AG04449 (cell line): Measurements from ENCODE around the gene PTPN3.

Experiments used
- CTCF ChIA-PET: fragments of 350-600 bp; formaldehyde crosslinking; extraction: SDS; loops from one replicate; lab custom pipeline; 2021; ENCODE audit warnings: antibody characterized with exemption; lab: Yijun Ruan, JAX
- POLR2A ChIA-PET: fragments of 400-600, 350-600 bp; formaldehyde crosslinking; extraction: SDS; loops from one replicate; lab custom pipeline; 2020; ENCODE audit warnings: antibody characterized with exemption, inconsistent platforms; lab: Yijun Ruan, JAX
- DNase-seq: peaks from one replicate; pipeline ENCODE4 v3.0.0-alpha.2; 2010; ENCODE audit warnings: low read depth, low spot score
- H3K4me3 ChIP-seq: 2 replicates; pipeline ENCODE4 v1.5.1; 2011; ENCODE audit warnings: low read depth, mild to moderate bottlenecking, control low read depth, low read length
- TF ChIP-seq, protein P1 (sequence below): IDR thresholded peaks from one replicate; pipeline ENCODE4 v1.5.1; 2011; ENCODE audit warnings: mild to moderate bottlenecking, moderate library complexity, low read length, control low read depth, inconsistent platforms; ENCODE audit not compliant: insufficient read depth; ENCODE audit errors: missing control alignments

PTPN3 gene

DNA sequence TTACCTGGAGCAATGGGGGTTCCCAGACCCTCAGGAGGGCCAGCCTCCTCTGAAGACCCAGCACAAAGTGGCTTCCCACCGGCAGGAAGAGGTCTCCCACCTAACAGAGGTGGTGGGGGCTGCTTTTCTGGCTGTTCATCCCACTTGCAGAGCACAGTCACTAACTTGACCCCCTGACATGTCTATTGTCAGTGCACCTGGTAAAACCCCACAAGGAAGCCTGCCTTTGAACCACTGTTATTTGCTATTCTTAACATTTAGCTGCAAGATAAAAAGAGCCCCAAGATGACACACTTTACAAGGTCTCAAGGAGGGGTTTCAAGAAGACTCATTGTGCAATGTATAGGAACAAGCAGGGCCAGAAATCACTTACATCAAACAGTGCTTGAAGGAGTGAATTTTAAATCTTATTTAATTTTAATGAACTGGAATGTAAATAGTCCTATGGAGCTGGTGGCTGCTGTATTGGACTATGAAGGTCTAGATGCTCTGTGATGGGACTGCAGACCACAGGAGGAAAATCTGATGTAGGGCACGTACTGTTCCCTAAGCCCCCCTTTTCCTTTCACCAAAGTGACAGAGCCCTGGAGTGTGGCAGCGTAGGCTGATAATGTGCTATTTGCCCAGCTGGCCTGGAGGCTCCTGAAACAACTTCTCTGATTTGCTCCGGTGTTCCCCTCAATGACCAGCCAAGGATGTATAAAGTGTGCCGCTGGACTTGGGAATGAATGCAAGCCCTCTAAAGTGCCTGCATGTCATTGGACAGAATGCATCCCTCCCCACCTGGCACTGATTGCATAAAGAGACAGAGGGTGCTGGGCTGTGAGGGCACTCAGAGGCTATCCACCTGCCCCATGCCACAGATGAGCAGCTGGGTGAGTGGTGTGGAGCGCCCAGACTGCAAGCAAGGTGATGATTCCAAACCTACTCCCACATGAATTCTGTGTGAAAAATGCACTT lies 80.2 kb downstream of the PTPN3 start:
- H3K4me3 ChIP-seq = no peak overlapping the region
- ChIA-PET CTCF (no interaction called here), POLR2A (no interaction called here)
- no peak for DNase-seq
- TF ChIP-seq, protein P1, sequence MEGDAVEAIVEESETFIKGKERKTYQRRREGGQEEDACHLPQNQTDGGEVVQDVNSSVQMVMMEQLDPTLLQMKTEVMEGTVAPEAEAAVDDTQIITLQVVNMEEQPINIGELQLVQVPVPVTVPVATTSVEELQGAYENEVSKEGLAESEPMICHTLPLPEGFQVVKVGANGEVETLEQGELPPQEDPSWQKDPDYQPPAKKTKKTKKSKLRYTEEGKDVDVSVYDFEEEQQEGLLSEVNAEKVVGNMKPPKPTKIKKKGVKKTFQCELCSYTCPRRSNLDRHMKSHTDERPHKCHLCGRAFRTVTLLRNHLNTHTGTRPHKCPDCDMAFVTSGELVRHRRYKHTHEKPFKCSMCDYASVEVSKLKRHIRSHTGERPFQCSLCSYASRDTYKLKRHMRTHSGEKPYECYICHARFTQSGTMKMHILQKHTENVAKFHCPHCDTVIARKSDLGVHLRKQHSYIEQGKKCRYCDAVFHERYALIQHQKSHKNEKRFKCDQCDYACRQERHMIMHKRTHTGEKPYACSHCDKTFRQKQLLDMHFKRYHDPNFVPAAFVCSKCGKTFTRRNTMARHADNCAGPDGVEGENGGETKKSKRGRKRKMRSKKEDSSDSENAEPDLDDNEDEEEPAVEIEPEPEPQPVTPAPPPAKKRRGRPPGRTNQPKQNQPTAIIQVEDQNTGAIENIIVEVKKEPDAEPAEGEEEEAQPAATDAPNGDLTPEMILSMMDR = no peak

DNA sequence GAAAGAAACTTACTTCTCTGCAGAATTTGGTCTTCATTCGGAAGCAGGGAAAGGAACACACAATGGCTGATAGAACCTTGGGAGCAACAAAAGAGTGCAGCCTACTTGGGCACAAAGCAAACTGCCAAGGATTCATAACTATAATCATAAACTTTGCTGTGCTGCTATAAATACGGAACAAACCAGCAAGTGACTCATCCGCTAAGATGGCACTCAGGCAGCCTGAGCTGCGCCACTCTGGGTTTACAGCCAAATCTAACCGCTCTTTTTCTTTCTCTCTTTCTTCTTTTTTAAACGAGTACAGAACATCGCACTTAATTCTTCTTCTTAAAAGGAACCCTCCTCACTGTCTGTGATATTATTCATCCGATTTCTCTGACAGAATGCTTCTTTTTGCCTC lies 81.1 kb downstream of the PTPN3 start:
- no peak overlapping the region for H3K4me3 ChIP-seq
- no peak for DNase-seq
- ChIA-PET POLR2A (no interaction called here), CTCF (no interaction called here)
- TF ChIP-seq, protein P1 = no peak

DNA sequence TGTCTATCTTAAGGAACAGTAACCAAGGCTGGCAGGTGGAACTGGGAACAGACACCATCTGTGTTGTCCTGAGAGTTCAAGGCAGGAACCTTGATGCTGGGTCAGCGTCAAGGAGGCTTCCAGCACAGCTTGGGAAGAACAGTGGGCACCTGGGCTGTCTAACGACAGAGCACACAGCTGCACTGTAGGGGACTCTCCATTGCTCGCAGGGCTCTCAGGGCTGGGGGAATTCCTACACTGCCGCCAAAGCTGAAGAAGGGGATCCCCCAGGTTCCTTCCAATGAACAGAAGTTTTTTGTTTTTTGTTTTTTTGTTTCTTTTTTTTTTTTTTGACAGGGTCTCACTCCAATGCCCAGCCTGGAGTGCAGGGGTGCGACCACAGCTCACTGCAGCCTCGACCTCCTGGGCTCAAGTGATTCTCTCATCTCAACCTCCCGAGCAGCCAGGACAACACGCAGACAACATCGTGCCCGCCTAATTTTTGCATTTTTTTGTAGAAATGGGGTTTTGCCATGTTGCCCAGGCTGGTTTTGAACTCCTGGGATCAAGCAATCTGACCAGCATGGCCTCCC lies 81.9 kb downstream of the PTPN3 start:
- CTCF ChIA-PET = no interaction called here
- TF ChIP-seq, protein P1 = no peak
- no peak for DNase-seq
- H3K4me3 ChIP-seq = no peak overlapping the region
- POLR2A ChIA-PET = no interaction called here

DNA sequence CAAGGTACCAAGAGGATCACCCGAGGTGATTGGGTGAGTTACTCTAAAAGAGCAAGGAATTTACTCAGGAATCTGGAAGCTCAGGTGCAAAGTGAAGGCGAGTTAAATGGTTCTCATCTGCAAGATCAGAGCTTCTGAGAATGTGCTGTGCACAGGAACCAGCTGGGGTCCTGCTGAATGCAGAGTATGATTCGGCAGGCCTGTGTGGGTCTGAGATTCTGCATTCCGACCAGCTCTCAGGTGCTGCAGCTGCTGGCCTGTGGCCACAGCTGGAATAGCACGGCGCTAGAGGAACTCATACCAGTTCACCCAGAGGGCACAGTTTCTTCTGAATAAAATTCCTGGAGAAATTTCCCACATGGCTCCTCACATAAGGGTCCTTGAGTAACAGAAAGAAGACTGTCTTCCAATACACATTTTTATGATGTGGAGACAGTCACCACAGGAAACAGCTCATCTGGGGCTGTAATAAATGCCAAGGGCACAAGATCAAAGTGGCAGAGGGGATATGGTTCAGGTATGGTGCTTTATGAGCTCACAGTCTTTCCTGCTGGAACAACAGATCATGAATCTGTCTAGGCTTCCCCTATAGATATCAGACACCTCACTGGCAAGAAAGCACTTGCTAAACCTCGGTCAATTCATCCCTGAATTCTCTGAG lies 83.9 kb downstream of the PTPN3 start:
- no peak overlapping the region for H3K4me3 ChIP-seq
- CTCF ChIA-PET = interaction anchor here (0.8 to 1.4 kb wide), 2 partner anchors 9 to 23 kb away, joined by 3 read pairs; no protein-coding TSS in a partner anchor
- POLR2A ChIA-PET = no interaction called here
- DNase-seq = no peak
- TF ChIP-seq, protein P1 = no peak

DNA sequence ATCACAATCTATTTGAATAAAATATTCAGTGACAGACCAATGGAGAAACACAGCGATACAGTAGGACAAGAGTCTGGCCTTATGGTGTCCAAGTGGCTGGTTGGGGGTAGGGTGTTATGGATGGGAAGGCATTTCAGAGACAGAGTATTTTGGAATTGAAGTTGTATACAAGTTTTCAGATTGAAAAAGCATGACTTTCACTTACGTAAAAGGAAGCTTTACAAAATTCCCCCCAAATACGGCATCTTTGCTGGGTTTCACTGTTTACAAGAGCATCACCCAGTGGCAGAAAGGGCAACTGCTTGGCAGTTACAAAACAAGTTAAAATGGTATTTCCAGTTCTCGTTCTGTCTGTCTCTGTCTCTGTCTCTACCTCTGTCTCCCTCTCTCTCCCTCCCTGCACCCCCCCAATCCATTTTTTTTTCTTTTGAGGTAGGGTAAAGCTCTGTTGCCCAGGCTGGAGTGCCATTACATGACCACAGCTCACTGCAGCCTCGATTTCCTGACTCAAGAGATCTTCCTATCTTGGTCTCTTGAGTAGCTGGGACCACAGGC lies 86.2 kb downstream of the PTPN3 start:
- CTCF ChIA-PET = interaction anchor here (0.6 to 2.5 kb wide), 16 partner anchors 8 to 523 kb away, joined by 3 to 11 read pairs (median 5); no protein-coding TSS in a partner anchor

More for the DNA sequence above, 86.2 kb downstream of the PTPN3 start:
- no peak overlapping the region for H3K4me3 ChIP-seq
- DNase-seq = peak; percentile 7
- TF ChIP-seq, protein P1 = peak; percentile 66
- POLR2A ChIA-PET = no interaction called here
